Upper lobe of right lung (tissue), 1 donor: ENCODE measurements around the gene MAGI2. TPM values are rescaled to one million over a fixed set of nuclear protein-coding genes. Genes with fewer than 3 reads are reported as not detected.

Experiments used
- ATAC-seq: fragments of 200-7000 bp; cut with Tn5 transposase; one replicate; pipeline ENCODE4 v1.9.1; 2020; ENCODE audit warnings: mild to moderate bottlenecking, moderate library complexity
- DNase-seq: peaks from one replicate; pipeline ENCODE4 v3.0.0-alpha.2; 2020
- H3K27ac ChIP-seq: fragments of 200-600 bp; one replicate; pipeline ENCODE4 v1.8.0; 2022
- H3K27me3 ChIP-seq: fragments of 200-600 bp; one replicate; pipeline ENCODE4 v1.8.0; 2022; ENCODE audit warnings: mild to moderate bottlenecking
- H3K36me3 ChIP-seq: fragments of 200-600 bp; one replicate; pipeline ENCODE4 v1.8.0; 2022
- H3K4me1 ChIP-seq: fragments of 200-600 bp; one replicate; pipeline ENCODE4 v1.8.0; 2022
- H3K4me3 ChIP-seq: fragments of 200-600 bp; one replicate; pipeline ENCODE4 v1.8.0; 2022; ENCODE audit warnings: mild to moderate bottlenecking
- H3K9me3 ChIP-seq: fragments of 200-600 bp; one replicate; pipeline ENCODE4 v1.8.0; 2022
- intact Hi-C: fragments of 100-400 bp; cut with DNase I; formaldehyde crosslinking; loops from one replicate; pipeline ENCODE4 v1.11.0; 2022
- total RNA-seq: library from RNA; stranded (reverse); fragmentation: NEBNext Ultra II Directional; extraction: Animal tissue kit (Norgen Biotek cat#: 25700); gene quantifications from one replicate; pipeline ENCODE4 v1.2.1, GENCODE V29; 2021
- TF ChIP-seq, protein P1 (sequence below): fragments of 200-600 bp; IDR thresholded peaks from one replicate; pipeline ENCODE4 v1.8.0; 2022; ENCODE audit warnings: antibody characterized with exemption
- donor health status: DM: no; HTN: yes; CAD: no; lungs with severe emphysema.

The MAGI2 gene
- total RNA-seq, 1 donor from 2014 or later, result 12.8 TPM

DNA sequence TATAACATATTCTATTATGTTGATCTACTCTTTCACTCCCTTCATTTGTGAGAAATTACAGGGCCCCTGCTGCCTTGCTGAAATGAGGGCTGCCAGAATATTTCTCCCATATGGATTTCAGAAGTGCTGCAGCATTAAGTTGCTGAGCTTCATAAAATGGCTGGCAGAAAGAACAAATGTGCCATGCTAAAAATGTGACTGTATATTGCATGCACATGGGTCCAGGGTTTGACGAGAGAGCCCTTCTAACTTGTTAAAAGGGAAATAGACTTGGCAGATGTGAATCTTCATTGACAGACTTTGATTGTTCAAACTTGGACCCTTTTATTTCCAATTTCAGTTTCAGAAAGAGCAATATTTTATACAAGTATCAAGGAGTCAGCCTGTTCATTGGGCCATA is 1186.3 kb downstream of the MAGI2 start:
- ATAC-seq, result no peak
- Histone ChIP-seq H3K27me3 (no peaks in the 10 kb centered on the region), H3K4me3 (no peak overlapping the region), H3K27ac (no peak overlapping the region), H3K4me1 (no peaks in the 10 kb centered on the region), H3K9me3 (no peaks in the 10 kb centered on the region), H3K36me3 (no peaks in the 10 kb centered on the region)
- TF ChIP-seq, protein P1, sequence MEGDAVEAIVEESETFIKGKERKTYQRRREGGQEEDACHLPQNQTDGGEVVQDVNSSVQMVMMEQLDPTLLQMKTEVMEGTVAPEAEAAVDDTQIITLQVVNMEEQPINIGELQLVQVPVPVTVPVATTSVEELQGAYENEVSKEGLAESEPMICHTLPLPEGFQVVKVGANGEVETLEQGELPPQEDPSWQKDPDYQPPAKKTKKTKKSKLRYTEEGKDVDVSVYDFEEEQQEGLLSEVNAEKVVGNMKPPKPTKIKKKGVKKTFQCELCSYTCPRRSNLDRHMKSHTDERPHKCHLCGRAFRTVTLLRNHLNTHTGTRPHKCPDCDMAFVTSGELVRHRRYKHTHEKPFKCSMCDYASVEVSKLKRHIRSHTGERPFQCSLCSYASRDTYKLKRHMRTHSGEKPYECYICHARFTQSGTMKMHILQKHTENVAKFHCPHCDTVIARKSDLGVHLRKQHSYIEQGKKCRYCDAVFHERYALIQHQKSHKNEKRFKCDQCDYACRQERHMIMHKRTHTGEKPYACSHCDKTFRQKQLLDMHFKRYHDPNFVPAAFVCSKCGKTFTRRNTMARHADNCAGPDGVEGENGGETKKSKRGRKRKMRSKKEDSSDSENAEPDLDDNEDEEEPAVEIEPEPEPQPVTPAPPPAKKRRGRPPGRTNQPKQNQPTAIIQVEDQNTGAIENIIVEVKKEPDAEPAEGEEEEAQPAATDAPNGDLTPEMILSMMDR, result no peak
- no peak for DNase-seq
- intact Hi-C loops, result no loop called here

DNA sequence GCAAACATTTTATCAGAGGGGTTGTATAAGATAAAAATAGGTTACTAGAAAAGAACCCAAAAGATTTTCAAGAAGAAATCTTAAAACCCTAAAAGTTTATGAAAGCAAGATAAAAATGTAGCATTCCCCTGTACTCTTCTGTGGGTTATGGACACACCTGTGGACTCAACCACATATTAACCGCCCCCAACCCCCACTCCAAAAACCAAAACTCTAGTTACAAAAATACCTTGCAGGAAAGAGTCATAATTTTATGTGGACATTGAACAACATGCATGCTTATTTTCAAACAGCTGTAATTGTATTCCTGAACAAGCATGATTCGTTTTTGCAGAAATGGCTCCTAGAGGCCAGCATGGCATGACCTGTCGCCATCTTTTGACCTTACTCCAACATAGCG is 1188.0 kb downstream of the MAGI2 start:
- ATAC-seq, result no peak
- intact Hi-C loops, result no loop called here

DNA sequence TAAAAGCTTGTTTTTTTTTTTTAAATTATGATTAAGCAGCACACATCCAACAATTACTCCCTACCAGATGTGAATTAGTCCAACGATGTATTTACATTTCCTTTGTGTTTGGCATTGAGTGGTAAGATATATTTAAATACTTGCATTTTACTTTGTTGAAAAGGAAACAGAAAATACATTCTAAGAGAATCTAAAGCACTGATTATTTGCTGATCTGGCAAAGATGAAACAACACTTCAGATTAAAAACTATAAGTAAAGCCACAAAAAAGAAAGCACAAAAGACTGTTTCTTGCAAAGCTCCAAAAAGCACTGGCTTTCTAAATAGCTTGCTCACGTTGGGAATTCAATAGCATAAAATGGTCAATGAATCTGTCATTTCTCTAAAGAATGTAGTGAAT is 1188.4 kb downstream of the MAGI2 start:
- TF ChIP-seq, protein P1, result no peak
- ATAC-seq (no peak), DNase-seq (no peak)
- no peak overlapping the region for H3K4me3 ChIP-seq
- H3K27me3 ChIP-seq, result no peaks in the 10 kb centered on the region
- H3K36me3 ChIP-seq, result no peaks in the 10 kb centered on the region
- H3K4me1 ChIP-seq, result no peaks in the 10 kb centered on the region
- no peak overlapping the region for H3K27ac ChIP-seq
- no peaks in the 10 kb centered on the region for H3K9me3 ChIP-seq
- intact Hi-C loops, result no loop called here

More for the DNA sequence above, 1188.0 kb downstream of the MAGI2 start:
- Histone ChIP-seq H3K4me1 (no peaks in the 10 kb centered on the region), H3K9me3 (no peaks in the 10 kb centered on the region), H3K27ac (no peak overlapping the region), H3K36me3 (no peaks in the 10 kb centered on the region), H3K4me3 (no peak overlapping the region), H3K27me3 (no peaks in the 10 kb centered on the region)
- TF ChIP-seq, protein P1, result no peak
- DNase-seq, result no peak

DNA sequence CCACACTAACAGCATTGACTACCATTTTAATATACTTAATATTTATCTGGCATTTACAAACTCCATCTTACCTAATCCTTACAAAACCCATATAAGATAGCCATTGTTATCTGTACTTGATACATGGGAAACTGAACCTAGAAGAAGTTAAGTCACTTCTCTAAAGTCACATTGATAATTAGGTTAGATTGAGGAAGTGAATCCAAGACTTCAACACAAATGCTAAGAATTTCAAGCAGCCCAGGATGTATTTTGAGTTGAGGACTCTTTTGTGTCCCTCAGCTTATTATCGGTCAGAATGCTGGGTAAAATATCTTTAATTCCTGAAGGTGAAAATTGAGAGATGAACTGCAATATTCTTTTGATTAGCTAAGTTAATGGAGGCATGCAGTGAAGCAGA is 1189.4 kb downstream of the MAGI2 start:
- Histone ChIP-seq H3K9me3 (no peaks in the 10 kb centered on the region), H3K4me1 (no peaks in the 10 kb centered on the region), H3K36me3 (no peaks in the 10 kb centered on the region), H3K4me3 (no peak overlapping the region), H3K27me3 (no peaks in the 10 kb centered on the region), H3K27ac (no peak overlapping the region)
- intact Hi-C loops, result no loop called here
- TF ChIP-seq, protein P1, result no peak
- ATAC-seq (no peak), DNase-seq (no peak)

DNA sequence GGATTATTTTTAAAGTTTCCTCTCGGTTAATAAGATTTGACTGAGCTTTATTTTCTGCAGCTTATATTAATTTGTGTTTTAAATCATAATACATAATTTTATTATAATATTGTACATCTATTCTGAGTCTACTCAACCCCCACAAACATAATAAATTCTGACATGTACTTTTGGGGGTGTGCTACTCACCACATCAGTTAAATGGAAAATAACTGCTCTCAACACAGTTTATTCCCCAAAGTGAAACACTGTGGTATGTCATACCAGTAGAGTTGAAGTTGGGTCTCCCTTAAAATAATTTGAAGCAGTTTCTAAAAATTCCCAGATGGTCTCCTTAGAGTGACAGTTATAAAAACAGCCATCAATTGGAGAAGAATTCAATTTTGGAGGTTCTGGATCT is 1191.7 kb downstream of the MAGI2 start:
- intact Hi-C loops, result no loop called here
- TF ChIP-seq, protein P1, result no peak
- no peaks in the 10 kb centered on the region for H3K4me1 ChIP-seq
- H3K4me3 ChIP-seq, result no peak overlapping the region
- no peaks in the 10 kb centered on the region for H3K9me3 ChIP-seq
- DNase-seq (no peak), ATAC-seq (no peak)
- H3K27me3 ChIP-seq, result no peaks in the 10 kb centered on the region
- H3K27ac ChIP-seq, result no peak overlapping the region
- no peaks in the 10 kb centered on the region for H3K36me3 ChIP-seq

DNA sequence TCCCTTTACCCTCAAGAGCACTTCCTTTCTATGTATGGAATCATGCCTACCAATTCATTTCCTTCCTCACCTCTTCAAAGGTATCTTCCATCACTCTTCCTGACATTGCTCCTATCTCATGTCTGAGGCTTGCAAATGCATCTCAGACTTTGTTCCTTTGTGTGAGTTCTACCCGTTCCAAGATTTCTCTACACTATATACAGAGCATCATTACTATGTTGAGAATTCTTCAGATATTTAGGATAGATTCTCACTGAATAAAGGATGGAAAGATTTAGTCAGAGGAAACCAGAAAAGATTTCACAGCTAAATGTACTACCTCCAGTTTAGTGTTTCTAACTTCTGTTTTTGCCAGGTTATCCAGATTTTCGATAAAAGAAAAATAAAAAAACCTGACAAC is 1192.2 kb downstream of the MAGI2 start:
- Histone ChIP-seq H3K27ac (no peak overlapping the region), H3K27me3 (no peaks in the 10 kb centered on the region), H3K36me3 (no peaks in the 10 kb centered on the region), H3K4me3 (no peak overlapping the region), H3K9me3 (no peaks in the 10 kb centered on the region), H3K4me1 (no peaks in the 10 kb centered on the region)
- no peak for ATAC-seq
- DNase-seq, result no peak
- intact Hi-C loops, result no loop called here
- TF ChIP-seq, protein P1, result no peak
